RPMI7951 (cell line): ENCODE results near the gene CBLL1. TPM values are rescaled to one million over a fixed set of nuclear protein-coding genes. Genes with fewer than 3 reads are reported as not detected.

ENCODE experiments used
- DNase-seq: peaks from one replicate; pipeline ENCODE4 v3.0.0-alpha.2; 2012; ENCODE audit warnings: low read depth
- total RNA-seq: library from RNA; depleted of rRNA; stranded (reverse); fragments of >200 nt; shearing (Covaris generic); gene quantifications from 2 replicates; pipeline ENCODE4 v1.2.3, GENCODE V29; 2014

Gene CBLL1
- total RNA-seq, 1 experiment from 2014 or later: 43.4 TPM

GRCh38 chr7:107742678-107743566 is 1.0 kb upstream of the CBLL1 start:
- no peak for DNase-seq

DNA sequence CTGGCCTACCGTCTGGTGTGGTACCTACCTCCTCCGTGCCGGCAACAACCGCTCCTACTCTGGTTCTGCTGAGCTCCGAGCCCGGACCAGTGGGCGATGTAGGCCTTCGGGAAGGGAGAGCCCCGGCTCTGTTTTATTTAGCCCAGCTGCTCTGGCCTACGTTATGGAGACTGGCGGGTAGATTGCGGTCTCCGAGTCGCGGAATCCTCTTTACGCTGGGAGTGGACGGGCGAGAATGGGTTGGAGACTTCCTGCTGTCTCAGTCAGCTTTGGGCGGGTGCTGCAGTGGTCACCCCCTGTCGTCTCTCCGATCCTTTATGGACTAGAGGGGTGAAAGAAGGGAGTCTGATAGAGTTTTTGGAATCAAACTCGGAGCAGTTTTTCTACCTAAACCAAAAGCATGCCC is 406 bp downstream of the CBLL1 start:
- no peak for DNase-seq

DNA sequence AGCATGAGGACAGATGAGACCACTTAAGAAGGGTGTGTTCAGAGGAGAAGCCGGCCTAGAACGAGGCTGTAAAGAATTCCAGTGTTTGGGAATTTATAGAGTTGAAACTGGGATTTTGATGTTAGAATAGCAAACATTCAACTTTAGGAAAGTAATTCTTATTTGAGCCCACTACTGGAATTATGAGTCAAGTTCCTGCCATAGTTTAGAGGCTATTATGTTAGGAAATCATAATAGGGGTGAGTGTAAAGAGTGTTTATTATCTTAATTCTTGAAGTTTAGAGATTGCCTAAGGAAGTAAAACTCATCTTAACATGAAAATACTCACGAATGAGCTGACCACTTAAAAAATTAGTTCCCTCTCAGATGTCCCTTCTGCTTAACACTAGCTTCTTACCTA is 2.1 kb downstream of the CBLL1 start:
- DNase-seq: no peak

DNA sequence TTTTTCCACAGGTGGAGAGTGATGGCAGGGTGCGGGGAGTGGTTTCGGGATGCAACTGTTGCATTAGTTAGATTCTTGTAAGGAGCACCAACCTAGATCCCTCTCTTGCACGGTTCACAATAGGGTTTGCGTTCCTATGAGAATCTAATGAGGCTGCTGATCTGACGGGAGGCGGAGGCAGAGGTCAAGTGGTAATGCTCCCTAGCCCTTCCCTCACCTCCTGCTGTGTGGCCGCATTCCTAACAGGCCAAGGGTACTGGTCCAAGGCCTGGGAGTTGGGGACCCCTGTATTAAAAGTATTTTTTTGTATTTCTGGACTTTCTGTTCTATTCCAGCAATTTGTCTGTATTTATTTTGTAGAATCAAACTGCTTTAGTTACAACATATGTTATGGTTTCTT is 7.2 kb downstream of the CBLL1 start:
- DNase-seq: no peak

- DNase-seq: no peak
Observed at GRCh38 chr7:107754642-107755041, 10.7 kb downstream of the CBLL1 start.

- DNase-seq: no peak
Observed at GRCh38 chr7:107758667-107759066, 14.7 kb downstream of the CBLL1 start.

DNA sequence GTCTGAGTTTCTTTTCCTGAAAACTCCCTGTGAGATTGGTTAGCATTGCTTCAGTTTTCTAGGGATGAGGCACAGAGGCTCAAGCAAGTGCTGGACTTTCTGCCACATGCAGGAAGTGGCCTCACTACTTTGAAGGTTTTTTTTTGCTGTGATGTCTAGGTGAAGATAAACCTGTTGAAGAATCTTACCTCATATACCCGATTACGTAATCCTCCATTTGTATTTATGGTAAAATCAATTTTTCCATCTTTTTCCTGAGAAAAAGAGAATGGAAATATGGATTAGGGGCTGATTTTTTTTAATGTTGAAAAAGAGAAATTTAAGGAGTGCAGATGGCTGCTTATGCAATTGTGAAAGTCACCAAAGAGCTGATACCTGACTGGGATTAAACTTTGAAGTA is 23.4 kb downstream of the CBLL1 start:
- DNase-seq: no peak

GRCh38 chr7:107768263-107768662 is 24.3 kb downstream of the CBLL1 start:
- peak; percentile 57 for DNase-seq

GRCh38 chr7:107773027-107773426 is 29.1 kb downstream of the CBLL1 start:
- DNase-seq: no peak

- DNase-seq: no peak
Observed at GRCh38 chr7:107777702-107778101, 33.8 kb downstream of the CBLL1 start.

DNA sequence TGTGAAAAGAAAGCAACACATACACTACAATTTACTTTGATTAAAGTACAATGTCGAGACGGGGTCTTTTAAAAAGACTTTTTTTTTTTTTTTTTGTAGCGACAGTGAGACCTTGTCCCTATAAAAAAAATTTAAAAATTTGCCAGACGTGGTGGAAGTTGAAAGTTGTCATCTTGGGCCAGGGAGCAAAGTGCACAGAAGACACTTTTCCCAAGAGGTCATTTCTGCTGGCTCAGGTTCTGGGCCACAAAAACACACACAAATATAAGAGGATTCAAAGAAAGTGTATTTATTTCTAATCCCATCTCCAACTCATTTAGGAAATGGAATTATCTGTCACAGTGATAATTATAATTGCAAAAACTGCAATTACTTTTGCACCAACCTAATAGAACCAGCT is 34.3 kb downstream of the CBLL1 start:
- no peak for DNase-seq

DNA sequence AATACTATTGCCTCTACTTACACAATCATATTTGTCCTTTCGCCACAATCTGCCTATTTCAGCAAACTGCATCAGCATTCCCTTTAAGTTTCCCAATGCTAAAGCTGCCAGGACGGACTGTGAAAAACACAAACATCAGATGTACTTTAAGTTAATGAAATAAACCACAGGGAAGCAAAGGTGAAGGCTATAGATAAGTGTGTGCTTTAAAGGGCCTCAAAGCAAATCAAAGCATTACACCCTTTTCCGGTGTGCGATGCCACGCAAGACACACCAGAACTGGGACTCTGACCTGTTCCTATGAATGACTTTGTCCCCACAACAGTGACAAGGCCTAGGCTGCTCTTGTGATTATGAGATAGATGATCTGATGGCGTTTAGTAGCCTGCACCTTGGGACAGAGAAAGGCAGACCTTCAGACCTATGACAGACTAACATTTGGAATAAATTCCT is 35.7 kb downstream of the CBLL1 start:
- DNase-seq: no peak

DNA sequence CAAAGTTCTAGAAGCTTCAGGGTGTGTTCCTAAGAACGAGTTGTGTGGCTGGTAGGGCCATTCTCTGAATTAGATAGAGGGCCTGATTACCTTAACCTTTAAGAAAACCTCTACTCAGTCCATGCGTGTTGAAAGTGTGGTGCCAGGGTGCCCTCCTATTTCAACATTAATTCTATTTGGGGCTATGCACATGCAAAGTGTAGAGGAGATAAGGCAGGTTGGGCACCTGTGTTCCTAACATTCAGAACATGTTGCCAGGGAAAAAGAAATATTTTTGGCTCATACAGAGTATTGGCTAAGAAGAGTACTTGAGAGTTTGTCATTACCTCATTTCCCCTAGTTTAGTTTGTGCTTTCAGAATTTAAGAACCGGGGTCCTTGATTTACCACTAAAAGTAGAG is 38.4 kb downstream of the CBLL1 start:
- DNase-seq: no peak

GRCh38 chr7:107783648-107784047 is 39.7 kb downstream of the CBLL1 start:
- DNase-seq: no peak

- no peak for DNase-seq
Observed at GRCh38 chr7:107785170-107785569, 41.2 kb downstream of the CBLL1 start.

DNA sequence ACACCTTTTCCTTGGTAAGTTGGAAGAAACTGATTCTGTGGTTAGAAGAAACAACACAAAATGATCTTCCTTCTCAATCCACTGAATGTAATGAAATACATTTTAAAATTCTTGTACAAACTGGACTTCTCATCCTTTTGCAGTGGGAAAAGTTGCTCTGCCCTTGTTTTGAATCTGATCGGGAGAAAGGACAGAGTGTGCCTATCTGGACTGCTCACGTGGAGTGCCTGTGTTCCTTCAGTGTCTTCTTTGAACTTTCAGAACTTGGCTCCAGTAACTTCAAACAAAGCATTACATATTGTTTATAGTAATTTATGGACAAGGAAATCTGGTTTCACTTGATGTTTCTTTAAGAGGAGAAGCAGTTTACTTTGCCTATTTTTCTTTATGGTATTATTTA is 42.0 kb downstream of the CBLL1 start:
- no peak for DNase-seq

DNA sequence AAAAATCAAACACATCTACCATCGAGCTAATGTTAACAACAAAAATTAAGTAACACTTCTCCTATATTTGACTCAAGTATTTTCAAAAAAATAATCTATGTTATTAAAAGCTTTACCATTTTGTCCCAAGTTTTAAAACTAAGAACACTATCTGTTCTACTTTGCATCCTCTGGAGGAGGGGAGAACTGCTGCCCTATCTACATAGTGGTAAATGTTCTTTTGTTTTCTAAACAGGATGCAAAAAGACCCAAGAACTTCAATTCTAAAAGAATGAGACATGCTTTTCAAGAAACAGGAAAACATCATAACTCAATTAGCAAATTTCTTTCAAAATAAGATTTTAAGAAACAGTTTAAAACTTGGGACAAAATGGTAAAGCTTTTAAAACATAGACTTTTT is 44.3 kb downstream of the CBLL1 start:
- no peak for DNase-seq

- DNase-seq: no peak
Observed at GRCh38 chr7:107788662-107789061, 44.7 kb downstream of the CBLL1 start.

DNA sequence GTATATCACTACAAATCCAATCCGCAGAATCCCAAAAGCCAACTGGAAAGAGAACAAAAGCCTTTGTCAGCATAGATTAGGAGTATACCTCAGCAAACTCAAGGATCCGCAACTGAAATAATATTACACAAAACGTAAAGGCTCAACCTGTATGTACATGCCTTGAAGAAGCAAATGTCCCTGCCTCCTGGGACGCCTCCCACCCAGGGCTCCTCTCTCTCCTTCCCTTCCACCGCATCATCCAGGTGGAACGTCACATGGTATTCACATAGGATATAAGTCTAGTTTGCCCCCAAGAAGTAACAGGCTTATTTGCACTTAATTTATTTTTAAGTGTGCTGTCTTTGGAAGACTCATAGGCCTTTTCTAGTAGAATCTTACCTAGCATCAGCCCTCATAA is 45.7 kb downstream of the CBLL1 start:
- DNase-seq: no peak

DNA sequence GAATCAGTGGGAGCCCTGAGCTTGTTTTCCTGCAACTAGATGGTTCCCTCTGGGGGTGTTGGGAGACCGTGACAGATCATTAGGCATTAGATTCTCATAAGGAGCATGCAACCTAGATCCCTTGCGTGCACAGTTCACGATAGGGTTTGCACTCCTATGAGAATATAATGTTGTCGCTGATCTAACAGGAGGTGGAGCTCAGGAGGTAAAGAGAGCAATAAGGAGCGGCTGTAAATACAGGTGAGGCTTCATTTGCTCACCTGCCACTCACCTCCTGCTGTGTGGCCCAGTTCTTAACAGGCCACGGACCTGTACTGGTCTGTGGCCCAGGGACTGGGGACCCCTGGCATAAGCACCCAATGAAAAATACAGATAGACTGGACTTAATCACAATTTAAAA is 48.4 kb downstream of the CBLL1 start:
- no peak for DNase-seq

DNA sequence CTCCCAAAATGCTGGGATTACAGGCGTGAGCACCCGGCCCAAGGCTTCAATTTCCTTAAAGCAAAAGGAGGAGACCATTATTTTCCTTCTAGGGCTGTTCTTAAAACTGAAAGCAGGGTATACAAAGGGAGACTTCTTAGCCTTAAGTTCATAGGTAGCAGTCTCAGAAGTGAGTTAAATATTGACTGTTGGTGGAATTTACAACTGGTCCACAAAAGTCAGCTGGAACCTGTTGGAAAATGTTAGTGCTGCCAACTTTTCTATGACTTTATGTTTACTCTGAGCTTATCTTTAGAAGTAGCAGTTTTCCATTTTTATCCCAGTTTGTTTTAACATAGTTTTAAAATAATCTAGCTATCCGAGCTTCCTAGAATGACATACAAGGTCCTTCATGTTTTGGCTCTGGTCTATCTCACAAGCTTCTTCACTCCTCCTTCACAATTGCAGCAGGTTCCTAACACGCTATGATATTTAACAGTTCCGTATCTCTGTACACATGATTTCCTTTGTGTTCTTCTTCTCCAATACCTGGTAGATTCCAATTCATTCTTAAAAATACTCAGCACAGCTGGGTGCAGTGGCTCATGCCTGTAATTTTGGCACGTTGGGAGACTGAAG is 55.8 kb downstream of the CBLL1 start:
- DNase-seq: no peak

- DNase-seq: no peak
Observed at GRCh38 chr7:107803009-107803610, 59.2 kb downstream of the CBLL1 start, which contains the start of gene SLC26A3. Gene SLC26A3 (minus strand): TSS chr7:107803223. CDS start chr7:107794509, 8,714 bp downstream.

DNA sequence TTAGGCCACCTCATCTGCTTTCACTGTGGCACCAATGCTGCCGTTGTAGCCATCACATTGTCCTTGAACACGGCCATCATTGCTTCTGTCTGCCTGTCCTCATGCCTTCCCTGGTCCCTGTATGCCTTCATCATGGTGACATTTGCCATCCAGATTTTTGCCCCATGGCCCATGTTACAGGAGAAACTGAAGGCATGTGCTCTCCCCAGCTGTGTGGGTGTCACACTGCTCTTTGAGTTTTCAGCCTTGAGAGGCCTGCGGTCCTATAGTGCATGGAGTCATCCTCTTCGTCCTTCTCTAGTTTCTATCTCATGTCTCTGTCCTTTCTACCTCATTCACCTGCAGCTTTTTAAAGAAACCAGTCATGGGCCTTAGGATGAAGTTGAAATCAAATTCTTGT is 65.2 kb downstream of the CBLL1 start:
- DNase-seq: no peak
